ENCODE data around the gene BMPR1A. TPM values are rescaled to one million over a fixed set of nuclear protein-coding genes. Genes with fewer than 3 reads are reported as not detected.

BMPR1A gene
- total RNA-seq, 1 donor from 2014 or later = 45.8 TPM

DNA sequence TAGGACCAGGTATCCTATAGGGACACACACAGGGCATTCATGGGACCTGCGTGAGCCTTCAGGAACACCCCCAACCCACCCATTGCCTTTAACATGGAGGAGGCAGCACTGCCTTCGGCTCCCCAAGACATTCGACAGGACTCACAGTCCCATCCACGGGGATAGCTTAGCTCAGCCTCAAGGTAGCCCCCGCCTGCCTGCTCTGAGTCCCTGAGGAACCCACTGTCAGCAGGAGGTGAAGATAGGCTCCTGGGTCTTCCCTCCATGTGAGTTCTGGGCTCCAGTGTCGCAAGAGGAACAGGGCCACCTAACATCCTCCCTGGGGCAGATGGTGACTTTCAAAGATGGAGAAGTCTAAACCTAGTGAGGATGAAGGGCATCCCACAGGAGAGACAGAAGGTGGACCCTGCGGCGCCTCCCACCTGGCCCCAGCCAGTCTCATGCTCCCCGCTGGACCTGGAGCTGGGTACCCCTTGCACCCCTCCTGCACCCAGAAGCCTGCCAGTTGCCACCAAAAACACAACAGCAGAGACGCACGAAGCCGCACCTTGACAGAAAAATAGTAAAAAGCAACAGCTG, 207.0 kb downstream of the BMPR1A start:
- DNase-seq (ENCODE audit: low read depth) = no peak

DNA sequence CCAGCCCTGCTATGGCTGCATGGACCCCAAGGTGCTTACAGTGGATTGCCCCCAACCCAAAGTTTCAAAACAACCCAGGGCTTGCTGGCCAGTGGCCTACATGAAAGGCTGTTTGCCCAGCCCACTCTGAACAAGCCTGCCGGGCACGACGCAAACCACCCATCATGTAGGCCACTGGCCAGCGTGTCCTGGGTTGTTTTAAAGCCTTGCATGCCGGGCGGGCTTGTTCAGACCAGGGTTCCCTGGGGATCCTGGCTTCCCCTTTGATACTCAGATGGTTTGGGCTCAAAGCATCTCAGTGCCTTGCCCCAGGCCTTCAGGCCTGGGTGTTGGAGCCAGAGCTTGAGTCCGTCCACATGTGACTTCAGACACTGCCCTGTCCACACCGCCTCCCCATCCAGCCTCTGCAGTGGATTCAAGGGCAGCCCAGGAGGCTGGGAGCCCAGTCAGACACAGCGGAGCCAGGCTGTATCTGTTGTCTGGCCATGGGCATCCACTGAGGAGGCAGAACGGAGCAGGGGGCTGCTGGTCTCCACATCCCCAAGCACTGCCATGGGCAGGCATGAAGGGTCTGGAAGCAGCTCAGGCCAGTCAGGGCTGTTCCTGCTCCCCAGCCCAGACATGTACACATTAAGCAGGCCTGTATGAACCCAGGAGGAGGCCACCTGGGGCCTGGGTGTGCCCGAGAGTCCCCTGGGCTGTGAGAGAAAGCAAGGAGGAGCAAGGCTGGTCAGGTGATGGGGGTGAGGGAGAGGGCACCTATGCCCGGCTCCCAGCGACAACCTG, 207.8 kb downstream of the BMPR1A start:
- DNase-seq (ENCODE audit: low read depth) = no peak

DNA sequence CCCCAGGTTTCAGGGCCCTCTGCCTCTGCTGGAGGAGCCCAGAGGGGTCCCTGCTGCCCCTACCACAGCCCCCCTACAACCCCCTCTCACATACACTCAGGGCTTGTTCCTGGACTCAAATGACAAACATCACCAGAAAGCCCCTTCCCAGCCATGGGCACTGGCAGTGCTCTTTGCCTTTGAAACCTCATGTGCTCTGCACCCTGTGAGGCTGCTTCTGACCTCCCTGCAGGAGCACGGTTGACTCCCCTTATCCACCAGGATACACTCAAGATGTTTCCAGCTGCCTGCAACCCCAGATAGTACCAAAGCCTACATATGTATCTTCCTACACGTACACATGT, 208.4 kb downstream of the BMPR1A start:
- no peak for DNase-seq (ENCODE audit: low read depth)

DNA sequence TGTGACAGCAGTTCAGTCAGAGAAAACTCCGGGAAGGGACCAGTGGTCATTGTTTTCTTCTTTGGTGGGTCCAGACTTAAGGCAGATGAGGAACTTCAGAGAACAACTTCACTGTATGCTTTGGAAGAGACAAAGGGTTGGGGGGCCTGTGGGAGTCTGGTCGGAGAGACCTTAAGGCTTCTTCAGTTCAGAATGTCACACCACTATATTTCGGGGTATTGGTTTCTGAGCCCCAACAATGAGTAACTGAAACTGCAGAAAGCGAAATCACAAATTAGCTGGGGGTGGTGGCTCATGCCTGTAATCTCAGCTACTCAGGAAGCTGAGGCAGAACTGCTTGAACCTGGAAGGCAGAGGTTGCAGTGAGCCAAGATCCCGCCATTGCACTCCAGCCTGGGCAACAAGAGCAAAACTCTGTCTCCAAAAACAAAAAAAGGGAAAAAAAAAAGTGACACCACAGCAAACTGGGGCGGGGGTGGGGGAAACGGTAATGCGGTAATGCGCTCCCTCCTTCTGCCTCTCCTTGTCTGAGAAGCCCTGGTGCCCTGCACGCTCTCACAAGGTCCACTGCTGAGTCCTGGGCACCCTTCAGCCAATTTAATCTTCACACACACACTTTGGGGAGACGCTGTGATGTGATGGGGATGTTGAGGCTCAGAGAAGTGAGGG, 209.7 kb downstream of the BMPR1A start:
- no peak for DNase-seq (ENCODE audit: low read depth)

DNA sequence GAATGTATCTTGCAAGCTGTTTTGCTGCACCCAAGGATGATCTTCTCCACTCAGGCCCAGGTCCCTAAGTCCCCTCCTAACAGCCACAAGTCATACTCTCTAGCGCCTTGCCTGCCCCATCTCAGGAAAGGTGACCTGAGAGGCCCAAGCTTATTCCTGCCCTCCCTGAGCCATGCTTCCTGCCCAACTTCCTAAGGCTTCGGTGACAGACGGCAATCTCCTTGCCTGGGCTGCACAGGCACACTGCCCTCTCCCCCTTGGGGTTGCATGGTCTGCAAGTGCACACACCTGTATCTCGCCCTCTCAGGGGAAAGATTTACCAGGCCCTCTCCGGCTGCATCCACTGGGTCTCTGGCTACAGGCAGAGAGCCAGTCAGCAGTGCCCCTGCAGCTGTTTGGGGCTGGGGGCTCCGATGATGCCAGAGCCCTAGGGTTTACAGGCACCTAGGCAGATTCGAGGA, 211.1 kb downstream of the BMPR1A start:
- no peak for DNase-seq (ENCODE audit: low read depth)

DNA sequence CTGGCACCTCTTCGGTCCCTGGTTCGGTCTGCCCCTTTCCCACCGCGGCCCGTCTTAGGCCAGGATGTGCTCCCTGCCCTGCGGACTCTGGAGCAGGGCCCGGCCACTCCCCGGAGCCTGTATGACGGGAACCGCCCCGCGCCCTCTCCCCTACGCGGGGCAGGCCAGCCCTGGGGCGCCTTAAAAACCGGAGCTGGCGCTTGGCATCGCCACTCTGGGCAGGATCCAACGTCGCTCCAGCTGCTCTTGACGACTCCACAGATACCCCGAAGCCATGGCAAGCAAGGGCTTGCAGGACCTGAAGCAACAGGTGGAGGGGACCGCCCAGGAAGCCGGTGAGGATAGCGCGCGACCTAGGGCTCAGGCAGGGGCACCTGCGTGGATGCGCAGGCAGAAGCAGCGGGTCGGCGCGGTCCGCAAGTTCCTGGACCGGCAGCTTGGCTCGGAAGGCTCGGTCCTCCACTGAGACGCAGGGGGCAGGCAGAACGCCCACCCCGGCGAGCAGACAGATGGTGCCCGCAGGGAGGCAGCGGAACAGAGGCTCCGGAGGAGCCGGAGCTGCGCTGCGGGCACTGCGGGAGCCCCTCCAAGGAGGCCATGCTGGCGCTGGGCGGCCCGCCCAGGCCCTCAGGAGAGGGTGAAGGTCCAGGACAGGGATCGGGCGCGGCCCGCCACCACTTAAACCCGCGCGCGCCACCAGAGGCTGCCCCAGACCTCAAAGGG, 212.0 kb downstream of the BMPR1A start, which contains the start of gene ADIRF:
TSS of gene ADIRF (plus strand) at position 212 of the 723 bp plus-strand sequence. CDS start at position 275, 63 bp downstream.
- DNase-seq (ENCODE audit: low read depth) = no peak

DNA sequence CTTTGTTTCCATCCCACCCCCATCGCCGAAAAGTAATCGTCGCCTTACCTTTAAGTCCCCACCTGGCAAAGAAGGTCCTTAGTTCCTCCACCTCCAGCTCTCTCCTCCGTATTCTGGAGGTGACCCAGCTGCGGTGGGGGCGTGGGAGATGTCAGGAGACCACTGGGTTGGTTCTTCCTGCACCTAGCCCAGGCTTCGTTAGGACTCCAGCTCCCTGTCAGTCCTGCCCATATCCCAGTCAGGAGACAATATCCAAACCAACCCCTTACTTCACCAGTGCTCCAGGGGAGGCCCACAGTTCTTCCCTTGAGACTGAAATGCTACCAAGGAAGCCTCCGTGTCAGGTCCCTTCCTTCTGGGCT, 212.6 kb downstream of the BMPR1A start:
- DNase-seq (ENCODE audit: low read depth) = no peak

DNA sequence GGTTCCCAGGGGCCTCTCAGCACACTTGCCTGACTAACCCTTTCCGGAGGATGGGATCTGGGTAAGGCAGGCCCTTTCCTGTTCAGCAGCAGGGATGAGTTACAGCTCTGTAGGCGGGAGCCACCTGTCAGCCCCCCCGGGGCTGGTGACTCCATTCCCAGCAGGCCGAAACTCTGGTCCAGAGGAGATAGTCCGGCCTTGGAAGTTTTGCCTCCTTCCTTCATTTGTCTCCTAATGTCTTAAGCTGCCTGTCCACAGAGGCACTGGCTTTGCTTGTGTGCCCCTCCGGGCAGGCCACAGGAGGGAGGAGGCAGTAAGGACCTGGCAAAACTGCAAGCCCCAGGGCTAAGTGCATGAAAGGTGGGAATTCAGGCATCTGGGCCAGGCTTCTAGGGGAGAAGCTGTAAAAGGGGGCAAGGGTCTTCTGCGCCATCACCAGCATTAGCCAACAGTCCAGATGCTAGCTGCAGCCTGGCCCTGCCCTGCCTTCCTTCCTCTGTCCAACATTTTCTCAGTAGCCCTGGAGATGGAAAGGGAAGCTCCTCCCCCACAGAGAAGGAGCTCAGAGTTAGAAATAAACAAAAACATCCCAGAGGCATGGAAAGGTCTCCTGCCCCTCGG, 213.1 kb downstream of the BMPR1A start:
- DNase-seq (ENCODE audit: low read depth) = peak; percentile 57

DNA sequence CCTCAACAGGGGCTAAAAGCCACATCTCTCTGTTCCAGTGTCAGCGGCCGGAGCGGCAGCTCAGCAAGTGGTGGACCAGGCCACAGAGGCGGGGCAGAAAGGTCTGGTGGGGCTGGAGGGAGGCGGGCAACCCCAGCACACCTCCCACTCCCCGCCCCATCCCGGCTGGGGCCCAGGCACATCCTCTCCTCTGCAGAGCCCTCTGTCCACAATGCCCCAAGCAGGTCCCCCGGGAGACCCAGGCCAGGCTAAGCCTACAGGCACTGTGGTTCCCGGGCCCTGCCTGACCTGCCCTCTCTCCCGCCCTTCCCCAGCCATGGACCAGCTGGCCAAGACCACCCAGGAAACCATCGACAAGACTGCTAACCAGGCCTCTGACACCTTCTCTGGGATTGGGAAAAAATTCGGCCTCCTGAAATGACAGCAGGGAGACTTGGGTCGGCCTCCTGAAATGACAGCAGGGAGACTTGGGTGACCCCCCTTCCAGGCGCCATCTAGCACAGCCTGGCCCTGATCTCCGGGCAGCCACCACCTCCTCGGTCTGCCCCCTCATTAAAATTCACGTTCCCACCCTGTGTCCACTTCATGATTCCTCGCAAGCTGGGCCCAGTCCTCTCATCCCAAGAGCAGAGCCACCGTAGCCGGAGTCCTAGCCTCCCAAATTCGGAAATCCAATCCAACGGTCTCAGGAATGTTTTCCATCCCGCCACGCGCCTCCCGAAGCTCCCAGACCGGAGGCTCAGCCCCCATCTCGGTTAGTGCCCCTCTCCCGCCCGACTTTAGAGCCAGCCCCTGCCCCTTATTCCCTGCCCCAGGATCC, 214.0 kb downstream of the BMPR1A start:
- DNase-seq (ENCODE audit: low read depth) = peak; percentile 49

DNA sequence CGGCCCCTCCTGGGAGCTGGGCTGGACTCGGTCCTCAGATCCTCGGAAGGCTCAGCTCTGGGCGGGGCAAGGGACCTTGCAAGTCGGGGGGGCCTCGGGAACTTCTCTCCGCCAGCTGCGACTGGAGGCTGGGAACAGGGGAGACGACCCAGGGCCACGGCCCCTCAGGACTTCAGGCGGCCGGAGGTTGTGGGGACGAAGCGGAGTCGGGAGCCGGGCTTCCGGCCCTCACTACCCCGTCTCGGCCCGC, 214.5 kb downstream of the BMPR1A start:
- no peak for DNase-seq (ENCODE audit: low read depth)

DNA sequence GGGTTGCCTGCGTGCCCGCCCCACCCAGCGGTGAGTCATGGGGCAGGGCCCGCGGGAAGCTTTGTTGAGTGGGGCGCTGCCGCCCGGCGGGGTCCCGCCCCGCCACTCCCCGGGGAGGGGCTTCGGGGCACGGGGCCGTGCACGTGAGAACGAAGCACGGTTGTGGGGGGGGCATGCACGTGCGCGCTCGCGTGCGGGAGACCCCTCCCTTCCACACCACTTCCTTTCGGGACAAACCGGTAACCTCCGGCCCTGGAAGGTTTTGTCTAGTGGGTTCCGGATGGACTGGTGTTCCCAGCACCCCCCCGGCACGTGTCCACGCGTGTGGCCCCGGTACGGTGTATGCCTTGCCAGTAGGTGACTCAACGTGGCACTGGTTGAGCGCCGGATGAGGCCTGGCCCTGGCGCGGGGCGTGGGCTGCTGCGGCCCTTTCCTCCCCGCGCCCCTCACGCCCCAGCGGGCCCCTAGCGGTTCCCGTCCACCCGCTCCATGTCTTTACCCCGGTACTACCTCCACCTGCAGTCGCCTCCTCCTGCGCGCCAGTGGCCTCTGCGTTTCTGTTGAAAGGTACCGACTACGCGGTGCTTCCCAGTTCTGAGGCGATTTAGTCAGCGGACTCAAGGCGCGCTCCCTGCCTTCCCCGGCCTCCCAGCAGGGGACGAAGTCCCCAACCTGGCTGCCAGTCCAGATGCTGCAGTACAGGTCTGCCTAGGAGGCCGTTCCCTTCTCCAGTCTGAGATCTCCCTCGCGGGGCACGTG, 215.0 kb downstream of the BMPR1A start:
- peak; percentile 88 for DNase-seq (ENCODE audit: low read depth)

DNA sequence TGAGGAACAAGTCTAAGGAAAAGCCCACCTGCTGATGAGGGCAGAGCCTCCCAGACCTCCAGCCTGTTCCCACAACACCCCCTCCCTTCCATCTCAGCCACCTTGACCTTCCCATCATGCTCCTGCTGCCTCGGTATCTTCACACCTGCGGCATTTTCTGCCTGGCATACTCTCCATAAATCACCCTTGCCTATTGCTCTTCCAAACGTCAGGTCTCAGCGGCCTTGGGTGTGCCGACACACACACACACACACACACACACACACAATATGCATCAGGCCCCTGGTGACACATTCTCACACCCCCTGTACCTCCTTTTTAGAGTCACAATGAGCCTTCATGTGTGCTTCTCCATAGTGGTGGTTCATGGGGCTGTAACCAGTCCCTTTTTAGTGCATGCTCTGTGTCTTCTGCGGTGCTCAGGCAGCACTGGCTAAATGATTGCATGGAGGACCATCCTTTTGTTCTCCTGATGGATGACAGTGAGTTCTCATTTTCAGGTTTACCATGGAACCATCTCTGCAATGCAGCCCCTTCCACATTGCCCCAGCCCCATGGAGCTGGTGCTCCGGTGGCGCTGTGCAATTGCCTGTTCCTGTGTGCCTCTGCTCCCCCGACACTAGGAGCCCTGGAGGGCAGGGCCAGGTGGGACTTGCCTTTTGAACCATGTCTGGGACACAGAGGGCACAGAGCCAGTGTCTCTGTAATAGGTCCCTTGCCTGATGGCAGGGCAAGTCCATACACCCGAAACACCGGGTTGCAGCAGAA, 216.4 kb downstream of the BMPR1A start:
- no peak for DNase-seq (ENCODE audit: low read depth)

DNA sequence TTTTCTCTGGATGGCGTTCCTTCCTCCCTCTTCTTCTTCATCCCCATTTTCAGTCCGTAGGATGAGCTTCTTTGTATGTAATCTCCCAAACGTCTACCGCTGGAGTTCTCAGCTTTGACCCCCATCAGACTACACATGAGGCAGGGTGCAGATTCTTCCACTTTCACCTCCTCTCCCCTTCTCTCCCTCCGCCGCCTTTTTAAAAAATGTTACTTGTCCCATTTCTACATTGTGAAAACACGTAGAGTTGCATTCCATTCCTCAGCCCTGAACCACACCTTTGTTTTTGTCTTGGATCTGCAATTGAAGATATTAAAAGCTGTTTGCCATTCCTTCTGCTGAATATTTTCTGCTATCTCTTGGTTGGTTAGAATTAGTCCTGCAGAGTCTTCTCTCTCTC, 218.1 kb downstream of the BMPR1A start:
- DNase-seq (ENCODE audit: low read depth) = no peak

DNA sequence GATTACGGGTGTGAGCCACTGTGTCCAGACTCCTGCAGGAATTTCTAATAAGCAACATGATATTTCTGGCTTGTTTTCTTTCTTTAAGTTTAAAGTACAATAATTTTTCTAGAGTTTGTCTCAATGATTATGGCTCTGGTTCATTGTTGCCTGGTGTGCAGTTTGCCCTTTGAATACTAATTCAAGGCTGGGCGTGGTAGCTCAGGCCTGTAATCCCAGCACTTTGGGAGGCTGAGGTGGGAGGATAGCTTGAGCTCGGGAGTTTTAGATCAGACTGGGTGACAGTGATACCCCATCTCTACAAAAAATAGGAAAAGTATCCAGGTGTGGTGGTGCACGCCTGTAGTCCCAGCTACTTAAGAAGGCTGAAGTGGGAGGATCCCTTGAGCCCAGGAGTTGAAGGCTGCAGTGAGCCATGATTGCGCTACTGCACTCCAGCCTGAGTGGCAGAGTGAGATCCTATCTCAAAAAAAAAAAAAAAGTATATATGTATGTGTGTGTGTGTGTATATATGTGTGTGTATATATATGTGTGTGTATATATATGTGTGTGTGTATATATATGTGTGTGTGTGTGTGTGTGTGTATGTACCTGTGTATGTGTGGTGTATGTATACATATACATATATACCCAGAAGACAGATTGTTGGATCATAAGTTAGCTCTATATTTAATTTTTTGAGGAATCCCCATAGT, 220.1 kb downstream of the BMPR1A start:
- no peak for DNase-seq (ENCODE audit: low read depth)

DNA sequence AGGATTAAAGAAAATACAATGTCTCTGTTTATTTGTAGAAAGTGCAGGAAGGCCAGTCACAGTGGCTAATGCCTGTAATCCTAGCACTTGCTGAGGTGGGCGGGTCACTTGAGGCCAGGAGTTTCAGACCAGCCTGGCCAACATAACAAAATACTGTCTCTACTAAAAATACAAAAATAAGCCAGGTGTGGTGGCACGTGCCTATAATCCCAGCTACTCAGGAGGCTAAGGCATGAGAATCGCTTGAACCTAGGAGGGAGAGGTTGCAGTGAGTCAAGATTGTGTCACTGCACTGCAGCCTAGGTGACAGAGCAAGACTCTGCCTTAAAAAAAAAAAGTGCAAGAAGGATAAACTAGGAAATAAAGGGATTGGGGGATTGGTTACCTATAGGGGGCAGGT, 222.0 kb downstream of the BMPR1A start:
- DNase-seq (ENCODE audit: low read depth) = peak; percentile 42

DNA sequence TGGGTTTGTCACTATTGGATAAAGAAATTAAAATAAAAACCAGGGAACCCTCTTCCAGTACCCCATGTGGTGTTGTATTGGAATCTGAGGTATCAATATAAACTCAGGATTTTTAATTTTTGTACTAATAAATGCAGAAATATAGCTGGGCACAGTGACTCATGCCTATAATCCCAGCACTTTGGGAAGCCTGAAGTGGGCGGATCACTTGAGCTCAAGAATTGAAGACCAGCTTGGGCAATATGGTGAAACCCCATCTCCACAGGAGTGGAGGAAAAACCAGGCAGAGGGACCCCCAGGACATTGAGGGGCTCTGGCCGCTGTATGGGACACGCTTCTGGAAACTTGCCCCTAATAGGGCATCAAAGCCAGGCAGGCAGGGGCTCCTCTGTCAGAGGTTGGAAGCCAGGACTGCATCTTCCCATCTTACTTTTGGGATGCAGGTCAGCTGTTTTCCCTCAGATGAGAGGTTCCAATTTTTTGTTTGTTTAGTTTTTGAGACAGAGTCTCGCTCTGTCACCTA, 222.9 kb downstream of the BMPR1A start:
- DNase-seq (ENCODE audit: low read depth) = peak; percentile 18

DNA sequence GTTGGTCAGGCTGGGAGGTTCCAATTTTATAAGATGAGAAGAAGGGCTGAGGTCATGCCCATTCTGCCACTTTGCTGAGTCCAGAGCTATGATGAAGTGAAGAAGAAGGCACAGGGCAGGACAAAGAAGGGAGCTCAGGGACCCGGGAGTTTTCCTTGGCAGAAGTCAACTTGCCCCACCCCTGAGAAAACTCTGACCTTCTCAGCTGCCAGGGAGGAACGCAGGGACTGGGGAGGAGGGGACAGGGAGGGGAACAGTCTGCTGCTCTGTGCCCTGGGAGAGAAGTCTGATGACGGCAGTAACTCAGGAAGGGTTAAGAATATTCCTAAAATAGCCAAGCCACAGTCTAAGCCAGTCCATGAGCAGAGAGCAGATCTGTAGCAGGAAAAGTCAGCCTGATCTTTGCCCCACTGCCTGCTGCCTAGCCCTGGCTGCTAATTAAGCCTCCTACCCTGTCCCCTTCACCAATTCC, 223.6 kb downstream of the BMPR1A start:
- DNase-seq (ENCODE audit: low read depth) = peak; percentile 87

DNA sequence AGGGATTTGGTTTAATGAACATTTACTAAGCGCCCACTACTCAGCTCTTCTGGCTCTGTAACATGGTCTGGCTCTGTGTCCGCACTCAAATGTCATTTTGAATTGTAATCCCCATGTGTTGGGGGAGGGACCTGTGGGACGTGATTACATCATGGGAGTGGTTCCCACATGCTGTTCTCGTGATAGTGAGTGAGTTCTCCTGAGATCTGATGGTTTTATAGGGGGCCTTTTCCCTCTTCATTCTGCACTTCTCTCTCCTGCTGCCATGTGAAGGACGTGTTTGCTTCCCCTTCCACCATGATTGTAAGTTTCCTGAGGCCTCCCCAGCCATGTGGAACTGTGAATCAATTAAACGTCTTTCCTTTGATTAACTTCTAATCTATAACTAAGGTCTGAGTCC, 224.6 kb downstream of the BMPR1A start:
- DNase-seq (ENCODE audit: low read depth) = peak; percentile 18

Data from myocyte (in vitro differentiated cells).